Activated CD8-positive, alpha-beta T cell treated with anti-CD3 and anti-CD28 coated beads, Interleukin-2, amount 10 ng/mL, durations not matched to agents 7 days and 5 days (primary cell): ENCODE measurements around the gene TBX1. TPM values are rescaled to one million over a fixed set of nuclear protein-coding genes. Genes with fewer than 3 reads are reported as not detected.

Experiments
- ATAC-seq: fragments of 150-1000 bp; cut with Tn5 transposase; one replicate; pipeline ENCODE4 v1.10.0; 2021; ENCODE audit warnings: moderate library complexity
- CTCF ChIA-PET: fragments of 350-600 bp; sonication (Branson Sonifier 250); formaldehyde crosslinking; loops from one replicate; lab custom pipeline; 2021; ENCODE audit warnings: antibody characterized with exemption; lab: Charles Lee
- POLR2A ChIA-PET: fragments of 350-600 bp; sonication (Branson Sonifier 250); formaldehyde crosslinking; loops from one replicate; lab custom pipeline; 2021; ENCODE audit warnings: antibody characterized with exemption; lab: Charles Lee
- DNase-seq: peaks from one replicate; pipeline ENCODE4 v3.0.0-alpha.2; 2020
- H3K27ac Mint-ChIP-seq: one replicate; pipeline ENCODE4 v1.8.0; 2021; ENCODE audit warnings: mild to moderate bottlenecking, mixed read lengths
- H3K27me3 Mint-ChIP-seq: one replicate; pipeline ENCODE4 v1.8.0; 2021; ENCODE audit warnings: low read depth, mixed read lengths
- H3K36me3 Mint-ChIP-seq: one replicate; pipeline ENCODE4 v1.8.0; 2021; ENCODE audit warnings: low read depth, mixed read lengths
- H3K4me1 Mint-ChIP-seq: one replicate; pipeline ENCODE4 v1.8.0; 2021; ENCODE audit warnings: low read depth, mixed read lengths
- H3K4me3 Mint-ChIP-seq: one replicate; pipeline ENCODE4 v1.8.0; 2021; ENCODE audit warnings: mild to moderate bottlenecking, mixed read lengths
- H3K9me3 Mint-ChIP-seq: one replicate; pipeline ENCODE4 v1.8.0; 2022; ENCODE audit warnings: mixed read lengths; ENCODE audit not compliant: insufficient read depth
- total RNA-seq, 2 experiments: library from RNA; stranded (reverse); gene quantifications; one replicate each; pipeline ENCODE4 v1.2.3, GENCODE V29; 2021

Gene TBX1
- total RNA-seq, 2 experiments from 2014 or later = 1.2 to 1.5 TPM

- no peaks in the 10 kb centered on the region for H3K36me3 Mint-ChIP-seq
- ChIA-PET CTCF (interaction anchor here (2.6 kb wide), 1 partner anchor 11 kb away, joined by 10 read pairs; no protein-coding TSS in a partner anchor), POLR2A (no interaction called here)
- H3K4me1 Mint-ChIP-seq = peaks cover 10% of the 10 kb centered on the region
- peaks cover 33% of the 10 kb centered on the region for H3K27me3 Mint-ChIP-seq
- ATAC-seq (no peak), DNase-seq (no peak)
- H3K4me3 Mint-ChIP-seq = peak overlapping the region; percentile 42
- H3K9me3 Mint-ChIP-seq = no peaks in the 10 kb centered on the region
- H3K27ac Mint-ChIP-seq = no peak overlapping the region
Measured at GRCh38 chr22:19719050-19719482, 41.5 kb upstream of the TBX1 start.

- no peak for DNase-seq
- ATAC-seq = no peak
- H3K36me3 Mint-ChIP-seq = no peaks in the 10 kb centered on the region
- ChIA-PET CTCF (interaction anchor here (1.0 to 2.6 kb wide), 2 partner anchors 11 to 191 kb away, joined by 3 to 10 read pairs; no protein-coding TSS in a partner anchor), POLR2A (no interaction called here)
- H3K4me3 Mint-ChIP-seq = peak overlapping the region; percentile 42
- peaks cover 11% of the 10 kb centered on the region for H3K4me1 Mint-ChIP-seq
- H3K9me3 Mint-ChIP-seq = no peaks in the 10 kb centered on the region
- no peak overlapping the region for H3K27ac Mint-ChIP-seq
- H3K27me3 Mint-ChIP-seq = peaks cover 35% of the 10 kb centered on the region
Measured at GRCh38 chr22:19719488-19720021, 41.0 kb upstream of the TBX1 start.

DNA sequence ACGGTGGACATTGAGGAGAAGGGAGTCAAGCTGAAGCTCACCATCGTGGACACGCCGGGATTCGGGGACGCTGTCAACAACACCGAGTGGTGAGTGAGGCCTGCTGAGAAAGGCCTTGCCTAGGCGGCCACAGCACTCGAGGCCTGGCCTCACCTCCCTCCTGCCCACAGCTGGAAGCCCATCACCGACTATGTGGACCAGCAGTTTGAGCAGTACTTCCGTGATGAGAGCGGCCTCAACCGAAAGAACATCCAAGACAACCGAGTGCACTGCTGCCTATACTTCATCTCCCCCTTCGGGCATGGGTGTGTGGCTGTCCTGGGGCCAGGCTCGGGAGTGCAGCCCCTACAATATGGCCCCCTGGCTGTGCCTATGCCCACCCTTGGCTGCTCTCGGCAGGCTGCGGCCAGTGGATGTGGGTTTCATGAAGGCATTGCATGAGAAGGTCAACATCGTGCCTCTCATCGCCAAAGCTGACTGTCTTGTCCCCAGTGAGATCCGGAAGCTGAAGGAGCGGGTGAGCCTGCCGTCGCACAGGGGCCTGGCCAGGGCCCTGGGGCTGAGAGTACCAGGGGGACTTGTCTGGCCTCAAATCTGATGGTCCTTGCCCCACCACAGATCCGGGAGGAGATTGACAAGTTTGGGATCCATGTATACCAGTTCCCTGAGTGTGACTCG is 40.3 kb upstream of the TBX1 start:
- no peak overlapping the region for H3K4me3 Mint-ChIP-seq
- POLR2A ChIA-PET = no interaction called here
- no peak for ATAC-seq
- CTCF ChIA-PET = interaction anchor here (1.0 to 2.6 kb wide), 2 partner anchors 10 to 190 kb away, joined by 3 to 10 read pairs; no protein-coding TSS in a partner anchor
- peaks cover 13% of the 10 kb centered on the region for H3K4me1 Mint-ChIP-seq
- H3K36me3 Mint-ChIP-seq = no peaks in the 10 kb centered on the region
- peaks cover 39% of the 10 kb centered on the region for H3K27me3 Mint-ChIP-seq
- H3K9me3 Mint-ChIP-seq = no peaks in the 10 kb centered on the region
- no peak for DNase-seq
- no peak overlapping the region for H3K27ac Mint-ChIP-seq

DNA sequence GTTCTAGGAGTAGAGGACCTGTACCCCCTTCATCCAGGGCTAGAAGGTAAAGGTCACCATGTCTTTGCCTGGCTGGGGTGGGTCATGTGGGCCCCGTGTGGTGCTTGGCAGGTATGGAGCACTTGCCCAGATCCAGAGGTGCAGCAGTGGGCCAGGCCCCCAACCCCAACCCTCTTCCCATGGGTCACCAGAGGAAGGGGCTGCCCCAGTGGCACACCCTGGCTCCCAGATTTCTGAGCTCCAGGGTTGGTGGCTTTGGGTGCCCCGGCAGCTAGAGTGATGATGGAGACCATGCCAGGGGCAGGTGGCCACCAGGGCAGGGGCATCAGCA is 39.6 kb upstream of the TBX1 start:
- H3K4me3 Mint-ChIP-seq = no peak overlapping the region
- ATAC-seq = no peak
- peaks cover 40% of the 10 kb centered on the region for H3K27me3 Mint-ChIP-seq

GRCh38 chr22:19721330-19722177 is 39.0 kb upstream of the TBX1 start:
- no peak for DNase-seq
- H3K4me1 Mint-ChIP-seq = peaks cover 13% of the 10 kb centered on the region
- ChIA-PET CTCF (interaction anchor here (1.0 to 2.6 kb wide), 2 partner anchors 9 to 189 kb away, joined by 3 to 10 read pairs; no protein-coding TSS in a partner anchor), POLR2A (no interaction called here)
- no peaks in the 10 kb centered on the region for H3K36me3 Mint-ChIP-seq
- H3K27me3 Mint-ChIP-seq = peaks cover 40% of the 10 kb centered on the region
- ATAC-seq = no peak
- H3K27ac Mint-ChIP-seq = no peak overlapping the region
- H3K9me3 Mint-ChIP-seq = no peaks in the 10 kb centered on the region
- H3K4me3 Mint-ChIP-seq = no peak overlapping the region

More for the DNA sequence above, 39.6 kb upstream of the TBX1 start:
- no peaks in the 10 kb centered on the region for H3K36me3 Mint-ChIP-seq
- no peaks in the 10 kb centered on the region for H3K9me3 Mint-ChIP-seq
- ChIA-PET POLR2A (no interaction called here), CTCF (interaction anchor here (1.0 to 2.6 kb wide), 2 partner anchors 10 to 189 kb away, joined by 3 to 10 read pairs; no protein-coding TSS in a partner anchor)
- H3K27ac Mint-ChIP-seq = no peak overlapping the region
- DNase-seq = no peak
- peaks cover 13% of the 10 kb centered on the region for H3K4me1 Mint-ChIP-seq

DNA sequence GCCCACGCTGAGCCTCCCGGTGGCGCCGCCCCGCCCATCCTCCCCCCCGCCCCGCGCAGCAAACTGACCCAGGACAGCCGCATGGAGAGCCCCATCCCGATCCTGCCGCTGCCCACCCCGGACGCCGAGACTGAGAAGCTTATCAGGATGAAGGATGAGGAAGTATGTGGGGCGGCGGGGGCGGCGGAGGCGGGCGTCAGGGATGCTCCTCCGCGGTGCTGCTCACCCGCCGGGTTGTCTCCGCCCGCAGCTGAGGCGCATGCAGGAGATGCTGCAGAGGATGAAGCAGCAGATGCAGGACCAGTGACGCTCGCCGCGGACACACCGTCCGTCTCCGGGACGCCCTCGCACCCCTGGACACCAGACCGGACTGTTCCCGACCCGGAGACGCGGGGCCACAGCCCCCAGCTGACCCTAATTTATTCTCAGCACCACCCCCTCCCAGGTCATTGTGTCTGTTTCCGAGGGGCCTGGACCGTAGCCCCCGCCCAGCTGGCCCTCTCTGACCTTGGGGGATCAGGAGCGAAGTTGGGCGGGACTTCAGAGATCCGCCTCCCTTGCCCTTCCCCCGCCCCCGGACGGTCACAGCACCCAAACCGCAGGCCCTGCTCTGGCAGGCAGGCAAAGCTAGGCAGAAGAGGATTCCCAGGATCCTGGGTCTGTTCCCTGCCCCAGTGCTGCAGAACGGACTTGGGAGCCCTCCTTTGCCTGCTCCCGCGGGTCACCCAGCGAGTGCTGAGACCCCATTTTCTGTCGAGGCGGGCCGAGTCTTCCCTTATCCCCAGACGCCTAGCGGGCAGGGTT is 38.2 kb upstream of the TBX1 start:
- Mint-ChIP-seq H3K4me3 (no peak overlapping the region), H3K4me1 (peaks cover 13% of the 10 kb centered on the region), H3K36me3 (no peaks in the 10 kb centered on the region), H3K9me3 (no peaks in the 10 kb centered on the region), H3K27ac (no peak overlapping the region), H3K27me3 (peaks cover 40% of the 10 kb centered on the region)
- DNase-seq (no peak), ATAC-seq (no peak)
- ChIA-PET POLR2A (no interaction called here), CTCF (interaction anchor here (2.0 kb wide), 1 partner anchor 188 kb away, joined by 6 read pairs; no protein-coding TSS in a partner anchor)

GRCh38 chr22:19722982-19723231 is 37.7 kb upstream of the TBX1 start:
- no peak for DNase-seq
- CTCF ChIA-PET = interaction anchor here (2.0 kb wide), 1 partner anchor 187 kb away, joined by 6 read pairs; no protein-coding TSS in a partner anchor
- Mint-ChIP-seq H3K27me3 (peaks cover 37% of the 10 kb centered on the region), H3K4me1 (peaks cover 10% of the 10 kb centered on the region), H3K9me3 (no peaks in the 10 kb centered on the region), H3K36me3 (no peaks in the 10 kb centered on the region), H3K27ac (no peak overlapping the region), H3K4me3 (no peak overlapping the region)
- POLR2A ChIA-PET = no interaction called here
- ATAC-seq = no peak

- H3K4me1 Mint-ChIP-seq = peaks cover 10% of the 10 kb centered on the region
- no peak within 1 kb of the TSS for H3K27ac Mint-ChIP-seq
- POLR2A ChIA-PET = no interaction called here
Measured at GRCh38 chr22:19723232-19723982, 37.2 kb upstream of the TBX1 start, which contains the start of gene GP1BB. Gene GP1BB (plus strand): TSS chr22:19723539. CDS start chr22:19723570, 31 bp downstream.

DNA sequence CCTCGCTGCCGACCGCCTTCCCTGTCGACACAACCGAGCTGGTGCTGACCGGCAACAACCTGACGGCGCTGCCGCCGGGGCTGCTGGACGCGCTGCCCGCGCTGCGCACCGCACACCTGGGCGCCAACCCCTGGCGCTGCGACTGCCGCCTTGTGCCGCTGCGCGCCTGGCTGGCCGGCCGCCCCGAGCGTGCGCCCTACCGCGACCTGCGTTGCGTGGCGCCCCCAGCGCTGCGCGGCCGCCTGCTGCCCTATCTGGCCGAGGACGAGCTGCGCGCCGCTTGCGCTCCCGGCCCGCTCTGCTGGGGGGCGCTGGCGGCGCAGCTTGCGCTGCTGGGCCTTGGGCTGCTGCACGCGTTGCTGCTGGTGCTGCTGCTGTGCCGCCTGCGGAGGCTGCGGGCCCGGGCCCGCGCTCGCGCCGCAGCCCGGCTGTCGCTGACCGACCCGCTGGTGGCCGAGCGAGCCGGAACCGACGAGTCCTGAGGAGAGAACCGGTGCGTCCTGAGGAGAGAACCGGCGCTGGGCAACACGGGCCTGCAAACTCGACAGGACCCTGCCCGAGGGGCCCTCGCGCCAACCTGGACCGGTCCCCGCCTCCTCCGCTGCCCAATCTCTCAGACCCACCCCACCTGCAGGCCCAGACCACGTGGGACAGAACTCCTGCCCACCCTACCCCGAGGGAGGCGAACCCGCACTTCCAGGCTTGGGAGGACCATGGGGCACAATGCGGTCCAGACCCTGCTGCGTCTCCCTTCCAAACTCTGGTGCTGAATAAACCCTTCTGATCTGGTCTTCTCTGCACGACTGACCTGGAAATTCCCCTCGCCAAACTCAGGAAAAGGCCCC is 36.4 kb upstream of the TBX1 start:
- Mint-ChIP-seq H3K27me3 (peaks cover 36% of the 10 kb centered on the region), H3K4me3 (peak overlapping the region; percentile 29), H3K36me3 (no peaks in the 10 kb centered on the region), H3K9me3 (no peaks in the 10 kb centered on the region), H3K27ac (no peak overlapping the region), H3K4me1 (peaks cover 9% of the 10 kb centered on the region)
- DNase-seq = peak; percentile 38
- ChIA-PET CTCF (interaction anchor here (0.8 to 2.0 kb wide), 10 partner anchors 9 to 232 kb away, joined by 3 to 10 read pairs (median 4); no protein-coding TSS in a partner anchor), POLR2A (no interaction called here)
- ATAC-seq = peak; percentile 71

More at GRCh38 chr22:19723232-19723982, 37.2 kb upstream of the TBX1 start, which contains the start of gene GP1BB:
- Mint-ChIP-seq H3K4me3 (no peak within 1 kb of the TSS), H3K36me3 (no peaks in the 10 kb centered on the region), H3K27me3 (peaks cover 37% of the 10 kb centered on the region), H3K9me3 (no peaks in the 10 kb centered on the region)
- CTCF ChIA-PET = interaction anchor here (0.8 to 2.0 kb wide), 10 partner anchors 10 to 233 kb away, joined by 3 to 10 read pairs (median 4); no protein-coding TSS in a partner anchor
- ATAC-seq (peak; percentile 60), DNase-seq (peak; percentile 46)
